Activated CD8-positive, alpha-beta T cell treated with anti-CD3 and anti-CD28 coated beads for 36 hours (primary cell): ENCODE data around the gene ACAD8. TPM values are rescaled to one million over a fixed set of nuclear protein-coding genes. Genes with fewer than 3 reads are reported as not detected.

Experiments
- ATAC-seq: fragments of 200-7000 bp; cut with Tn5 transposase; one replicate; pipeline ENCODE4 v1.10.0; 2021; ENCODE audit warnings: mild to moderate bottlenecking, moderate library complexity
- CTCF ChIA-PET: fragments of 350-600 bp; sonication (Branson Sonifier 250); formaldehyde crosslinking; loops from one replicate; lab custom pipeline; 2021; ENCODE audit warnings: antibody characterized with exemption; lab: Charles Lee
- POLR2A ChIA-PET: fragments of 350-600 bp; sonication (Branson Sonifier 250); formaldehyde crosslinking; loops from one replicate; lab custom pipeline; 2021; ENCODE audit warnings: antibody characterized with exemption; lab: Charles Lee
- DNase-seq: peaks from one replicate; pipeline ENCODE4 v3.0.0-alpha.2; 2020
- H3K27ac Mint-ChIP-seq: one replicate; pipeline ENCODE4 v1.8.0; 2021; ENCODE audit warnings: mild to moderate bottlenecking, mixed read lengths
- H3K27me3 Mint-ChIP-seq: one replicate; pipeline ENCODE4 v1.8.0; 2021; ENCODE audit warnings: mixed read lengths
- H3K36me3 Mint-ChIP-seq: one replicate; pipeline ENCODE4 v1.8.0; 2021; ENCODE audit warnings: low read depth, mixed read lengths
- H3K4me1 Mint-ChIP-seq: one replicate; pipeline ENCODE4 v1.8.0; 2021; ENCODE audit warnings: low read depth, mixed read lengths
- H3K4me3 Mint-ChIP-seq: one replicate; pipeline ENCODE4 v1.8.0; 2021; ENCODE audit warnings: mild to moderate bottlenecking, moderate library complexity, mixed read lengths
- H3K9me3 Mint-ChIP-seq: one replicate; pipeline ENCODE4 v1.8.0; 2021; ENCODE audit warnings: mixed read lengths
- intact Hi-C: fragments of 100-400 bp; cut with micrococcal nuclease; formaldehyde crosslinking; loops from one replicate; pipeline ENCODE4 v1.10.0; 2022
- total RNA-seq, 2 experiments: library from RNA; stranded (reverse); gene quantifications; one replicate each; pipeline ENCODE4 v1.2.3, GENCODE V29; 2021
- TF ChIP-seq, protein P1 (sequence below): fragments of 200-600 bp; IDR thresholded peaks from one replicate; pipeline ENCODE4 v1.8.0; 2022; ENCODE audit warnings: antibody characterized with exemption, mild to moderate bottlenecking

Gene ACAD8
- total RNA-seq, 2 experiments from 2014 or later, result 13.1 to 13.8 TPM

GRCh38 chr11:134236834-134237556 is 16.4 kb upstream of the ACAD8 start:
- CTCF ChIA-PET, result no interaction called here
- peaks cover 12% of the 10 kb centered on the region for H3K4me1 Mint-ChIP-seq
- intact Hi-C loops, result no loop called here
- TF ChIP-seq, protein P1, sequence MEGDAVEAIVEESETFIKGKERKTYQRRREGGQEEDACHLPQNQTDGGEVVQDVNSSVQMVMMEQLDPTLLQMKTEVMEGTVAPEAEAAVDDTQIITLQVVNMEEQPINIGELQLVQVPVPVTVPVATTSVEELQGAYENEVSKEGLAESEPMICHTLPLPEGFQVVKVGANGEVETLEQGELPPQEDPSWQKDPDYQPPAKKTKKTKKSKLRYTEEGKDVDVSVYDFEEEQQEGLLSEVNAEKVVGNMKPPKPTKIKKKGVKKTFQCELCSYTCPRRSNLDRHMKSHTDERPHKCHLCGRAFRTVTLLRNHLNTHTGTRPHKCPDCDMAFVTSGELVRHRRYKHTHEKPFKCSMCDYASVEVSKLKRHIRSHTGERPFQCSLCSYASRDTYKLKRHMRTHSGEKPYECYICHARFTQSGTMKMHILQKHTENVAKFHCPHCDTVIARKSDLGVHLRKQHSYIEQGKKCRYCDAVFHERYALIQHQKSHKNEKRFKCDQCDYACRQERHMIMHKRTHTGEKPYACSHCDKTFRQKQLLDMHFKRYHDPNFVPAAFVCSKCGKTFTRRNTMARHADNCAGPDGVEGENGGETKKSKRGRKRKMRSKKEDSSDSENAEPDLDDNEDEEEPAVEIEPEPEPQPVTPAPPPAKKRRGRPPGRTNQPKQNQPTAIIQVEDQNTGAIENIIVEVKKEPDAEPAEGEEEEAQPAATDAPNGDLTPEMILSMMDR, result no peak
- ATAC-seq, result no peak
- POLR2A ChIA-PET, result interaction anchor here (1.3 kb wide), 1 partner anchor 13 kb away, joined by 4 read pairs; the partner anchor contains the start of genes NCAPD3 and VPS26B
- no peaks in the 10 kb centered on the region for H3K27me3 Mint-ChIP-seq
- H3K4me3 Mint-ChIP-seq, result no peak overlapping the region
- H3K36me3 Mint-ChIP-seq, result peaks cover 6% of the 10 kb centered on the region
- no peak for DNase-seq
- no peaks in the 10 kb centered on the region for H3K9me3 Mint-ChIP-seq
- peak overlapping the region; percentile 39 for H3K27ac Mint-ChIP-seq

DNA sequence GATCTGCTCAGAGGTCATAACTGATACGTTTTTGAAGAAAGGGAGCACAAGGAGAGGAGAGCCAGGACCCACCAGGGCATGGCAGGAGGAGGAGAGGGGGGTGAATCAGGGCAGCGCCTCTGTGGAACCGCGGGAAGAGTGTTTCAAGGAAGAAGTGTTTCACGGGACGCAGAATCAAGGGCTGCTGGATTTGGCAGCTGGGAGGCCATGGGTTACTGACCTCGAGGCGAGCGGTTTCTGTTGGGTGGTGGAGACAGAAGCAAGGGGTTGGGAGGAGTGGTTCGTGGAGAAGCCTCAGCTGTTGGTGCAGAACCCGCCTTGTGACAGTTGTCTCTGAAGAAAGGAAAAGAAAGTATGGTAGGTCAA is 15.8 kb upstream of the ACAD8 start:
- POLR2A ChIA-PET, result interaction anchor here (1.3 kb wide), 1 partner anchor 13 kb away, joined by 4 read pairs; the partner anchor contains the start of genes NCAPD3 and VPS26B
- Mint-ChIP-seq H3K4me3 (no peak overlapping the region), H3K9me3 (no peaks in the 10 kb centered on the region), H3K27me3 (no peaks in the 10 kb centered on the region), H3K4me1 (peaks cover 7% of the 10 kb centered on the region), H3K36me3 (peaks cover 6% of the 10 kb centered on the region), H3K27ac (peak overlapping the region; percentile 39)
- intact Hi-C loops, result no loop called here
- ATAC-seq (no peak), DNase-seq (no peak)
- TF ChIP-seq, protein P1, result no peak
- CTCF ChIA-PET, result no interaction called here

DNA sequence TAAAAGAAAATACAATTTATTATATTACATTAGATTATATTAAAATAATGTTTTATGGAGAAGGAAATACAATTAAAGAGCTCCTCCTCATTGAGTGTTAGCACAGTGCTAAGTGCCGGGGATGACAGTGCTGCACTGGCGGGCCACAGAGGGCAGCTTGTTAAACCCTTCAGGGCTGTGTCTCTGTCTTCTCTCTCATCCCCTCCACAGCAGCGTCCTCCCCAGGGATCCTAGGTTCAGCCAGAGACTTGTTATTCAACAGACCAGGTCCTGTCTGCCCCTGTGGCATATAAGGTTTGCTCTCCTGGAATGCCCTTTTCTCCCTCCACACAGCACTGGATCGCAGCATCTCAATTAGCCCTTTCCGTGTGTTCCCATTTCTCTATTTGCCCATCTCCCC is 14.4 kb upstream of the ACAD8 start:
- H3K27ac Mint-ChIP-seq, result no peak overlapping the region
- intact Hi-C loops, result no loop called here
- no peak overlapping the region for H3K4me3 Mint-ChIP-seq
- CTCF ChIA-PET, result interaction anchor here (1.5 kb wide), 1 partner anchor 10 kb away, joined by 5 read pairs; no protein-coding TSS in a partner anchor
- POLR2A ChIA-PET, result interaction anchor here (2.0 kb wide), 1 partner anchor 13 kb away, joined by 13 read pairs; the partner anchor contains the start of gene VPS26B
- no peaks in the 10 kb centered on the region for H3K4me1 Mint-ChIP-seq
- TF ChIP-seq, protein P1, result no peak
- ATAC-seq (no peak), DNase-seq (no peak)
- no peaks in the 10 kb centered on the region for H3K27me3 Mint-ChIP-seq
- H3K9me3 Mint-ChIP-seq, result no peaks in the 10 kb centered on the region
- peaks cover 13% of the 10 kb centered on the region for H3K36me3 Mint-ChIP-seq

- H3K4me1 Mint-ChIP-seq, result no peaks in the 10 kb centered on the region
- ChIA-PET POLR2A (interaction anchor here (0.7 kb wide), 1 partner anchor 270 kb away, joined by 3 read pairs; no protein-coding TSS in a partner anchor), CTCF (no interaction called here)
- H3K27ac Mint-ChIP-seq, result no peak overlapping the region
- no peaks in the 10 kb centered on the region for H3K27me3 Mint-ChIP-seq
- intact Hi-C loops, result no loop called here
- TF ChIP-seq, protein P1, result no peak
- ATAC-seq, result no peak
- no peaks in the 10 kb centered on the region for H3K9me3 Mint-ChIP-seq
- H3K4me3 Mint-ChIP-seq, result no peak overlapping the region
- DNase-seq, result no peak
- H3K36me3 Mint-ChIP-seq, result peaks cover 16% of the 10 kb centered on the region
Measured at GRCh38 chr11:134240592-134240991, 12.8 kb upstream of the ACAD8 start.

GRCh38 chr11:134242376-134242775 is 11.0 kb upstream of the ACAD8 start:
- Mint-ChIP-seq H3K27ac (no peak overlapping the region), H3K9me3 (no peaks in the 10 kb centered on the region), H3K27me3 (no peaks in the 10 kb centered on the region), H3K36me3 (peaks cover 19% of the 10 kb centered on the region), H3K4me1 (no peaks in the 10 kb centered on the region), H3K4me3 (no peak overlapping the region)
- CTCF ChIA-PET, result interaction anchor here (1.0 kb wide), 1 partner anchor 9 kb away, joined by 3 read pairs; no protein-coding TSS in a partner anchor
- ATAC-seq (no peak), DNase-seq (no peak)
- POLR2A ChIA-PET, result interaction anchor here (0.6 to 1.1 kb wide), 3 partner anchors 13 to 43 kb away, joined by 3 read pairs; partner anchors contain the start of genes NCAPD3 and VPS26B
- TF ChIP-seq, protein P1, result no peak
- intact Hi-C loops, result no loop called here
